Ishikawa (cell line): ENCODE measurements around the gene EEFSEC.

Experiments
- CEBPB ChIP-seq: IDR thresholded peaks from 2 replicates; pipeline ENCODE4 v1.6.1; 2012
- CREB1 ChIP-seq: IDR thresholded peaks from 2 replicates; pipeline ENCODE4 v1.6.1; 2012; ENCODE audit warnings: low read depth
- EGR1 ChIP-seq: IDR thresholded peaks from 2 replicates; pipeline ENCODE4 v1.6.1; 2012
- EP300 ChIP-seq: IDR thresholded peaks from 2 replicates; pipeline ENCODE4 v1.6.1; 2012; ENCODE audit warnings: borderline replicate concordance
- FOXM1 ChIP-seq: IDR thresholded peaks from 2 replicates; pipeline ENCODE4 v1.6.1; 2012; ENCODE audit warnings: low read depth, borderline replicate concordance
- NFIC ChIP-seq: IDR thresholded peaks from 2 replicates; pipeline ENCODE4 v1.6.1; 2012
- RAD21 ChIP-seq: IDR thresholded peaks from 2 replicates; pipeline ENCODE4 v1.6.1; 2012; ENCODE audit warnings: low read depth
- TAF1 ChIP-seq: IDR thresholded peaks from 2 replicates; pipeline ENCODE4 v1.6.1; 2012; ENCODE audit warnings: low read depth, mild to moderate bottlenecking
- TCF12 ChIP-seq: IDR thresholded peaks from 2 replicates; pipeline ENCODE4 v1.6.1; 2012; ENCODE audit warnings: low read depth
- TEAD4 ChIP-seq: IDR thresholded peaks from 2 replicates; pipeline ENCODE4 v1.6.1; 2012
- USF1 ChIP-seq: IDR thresholded peaks from 2 replicates; pipeline ENCODE4 v1.6.1; 2012
- YY1 ChIP-seq: IDR thresholded peaks from 2 replicates; pipeline ENCODE4 v1.6.1; 2012; ENCODE audit warnings: low read depth
- ZBTB7A ChIP-seq: IDR thresholded peaks from 2 replicates; pipeline ENCODE4 v1.6.1; 2012; ENCODE audit warnings: low read depth
- TF ChIP-seq, protein P1 (sequence below): IDR thresholded peaks from 2 replicates; pipeline ENCODE4 v1.6.1; 2012
- TF ChIP-seq, protein P2 (sequence below): IDR thresholded peaks from 2 replicates; pipeline ENCODE4 v1.6.1; 2012; ENCODE audit warnings: low read depth, mild to moderate bottlenecking

Gene EEFSEC

GRCh38 chr3:128413003-128413370 is 259.7 kb downstream of the EEFSEC start:
- no peak for TF ChIP-seq RAD21
- no peak for TF ChIP-seq EGR1
- no peak for TF ChIP-seq CREB1

DNA sequence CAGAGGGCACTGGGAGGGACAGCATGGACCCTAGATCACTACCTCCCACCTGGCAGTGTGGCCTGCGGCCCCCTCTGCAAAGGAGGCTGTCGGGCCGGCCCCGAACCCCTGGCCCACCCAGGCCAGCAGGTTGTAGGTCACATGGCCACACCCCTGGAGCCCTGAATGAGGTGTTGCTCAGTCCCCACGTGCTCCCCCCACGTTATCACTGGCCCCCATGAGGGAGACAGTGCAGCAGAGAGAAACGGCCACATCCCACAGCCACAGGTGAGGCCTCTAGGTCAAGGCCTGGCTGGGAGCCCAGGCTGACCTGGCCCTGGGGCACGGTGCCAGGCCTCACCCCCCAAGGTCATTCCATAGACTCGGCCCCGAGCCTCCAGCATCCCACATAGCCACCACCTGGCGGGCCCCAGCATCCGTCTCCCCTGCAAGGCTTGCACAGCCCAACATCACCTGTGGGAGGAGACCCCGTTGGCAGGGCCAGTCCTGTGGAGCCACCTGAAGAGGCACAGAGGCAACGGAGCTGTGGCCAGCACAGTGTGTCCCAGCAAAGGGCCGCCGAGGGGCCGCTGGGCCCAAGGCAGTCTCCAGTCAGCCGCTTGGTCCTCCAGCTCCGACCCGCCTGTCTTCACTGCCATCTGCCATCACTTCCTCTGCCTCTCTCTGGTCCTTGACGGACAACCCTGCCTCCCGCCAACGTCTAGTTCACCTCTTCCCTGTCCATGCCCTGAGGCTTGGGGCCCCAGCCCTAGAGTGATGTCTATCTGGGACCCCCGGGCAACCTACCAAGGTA is 260.3 kb downstream of the EEFSEC start:
- TF ChIP-seq EGR1: no peak
- TF ChIP-seq NFIC: peak; percentile 49

GRCh38 chr3:128415200-128415772 is 262.0 kb downstream of the EEFSEC start:
- TF ChIP-seq ZBTB7A (no peak), USF1 (no peak), YY1 (no peak), TCF12 (no peak)

GRCh38 chr3:128415773-128416577 is 262.7 kb downstream of the EEFSEC start:
- TF ChIP-seq EP300 (no peak), CEBPB (no peak), USF1 (no peak), YY1 (no peak), EGR1 (no peak), TEAD4 (no peak), RAD21 (no peak)
- TF ChIP-seq, protein P1, sequence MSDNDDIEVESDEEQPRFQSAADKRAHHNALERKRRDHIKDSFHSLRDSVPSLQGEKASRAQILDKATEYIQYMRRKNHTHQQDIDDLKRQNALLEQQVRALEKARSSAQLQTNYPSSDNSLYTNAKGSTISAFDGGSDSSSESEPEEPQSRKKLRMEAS: no peak
- TF ChIP-seq, protein P2, sequence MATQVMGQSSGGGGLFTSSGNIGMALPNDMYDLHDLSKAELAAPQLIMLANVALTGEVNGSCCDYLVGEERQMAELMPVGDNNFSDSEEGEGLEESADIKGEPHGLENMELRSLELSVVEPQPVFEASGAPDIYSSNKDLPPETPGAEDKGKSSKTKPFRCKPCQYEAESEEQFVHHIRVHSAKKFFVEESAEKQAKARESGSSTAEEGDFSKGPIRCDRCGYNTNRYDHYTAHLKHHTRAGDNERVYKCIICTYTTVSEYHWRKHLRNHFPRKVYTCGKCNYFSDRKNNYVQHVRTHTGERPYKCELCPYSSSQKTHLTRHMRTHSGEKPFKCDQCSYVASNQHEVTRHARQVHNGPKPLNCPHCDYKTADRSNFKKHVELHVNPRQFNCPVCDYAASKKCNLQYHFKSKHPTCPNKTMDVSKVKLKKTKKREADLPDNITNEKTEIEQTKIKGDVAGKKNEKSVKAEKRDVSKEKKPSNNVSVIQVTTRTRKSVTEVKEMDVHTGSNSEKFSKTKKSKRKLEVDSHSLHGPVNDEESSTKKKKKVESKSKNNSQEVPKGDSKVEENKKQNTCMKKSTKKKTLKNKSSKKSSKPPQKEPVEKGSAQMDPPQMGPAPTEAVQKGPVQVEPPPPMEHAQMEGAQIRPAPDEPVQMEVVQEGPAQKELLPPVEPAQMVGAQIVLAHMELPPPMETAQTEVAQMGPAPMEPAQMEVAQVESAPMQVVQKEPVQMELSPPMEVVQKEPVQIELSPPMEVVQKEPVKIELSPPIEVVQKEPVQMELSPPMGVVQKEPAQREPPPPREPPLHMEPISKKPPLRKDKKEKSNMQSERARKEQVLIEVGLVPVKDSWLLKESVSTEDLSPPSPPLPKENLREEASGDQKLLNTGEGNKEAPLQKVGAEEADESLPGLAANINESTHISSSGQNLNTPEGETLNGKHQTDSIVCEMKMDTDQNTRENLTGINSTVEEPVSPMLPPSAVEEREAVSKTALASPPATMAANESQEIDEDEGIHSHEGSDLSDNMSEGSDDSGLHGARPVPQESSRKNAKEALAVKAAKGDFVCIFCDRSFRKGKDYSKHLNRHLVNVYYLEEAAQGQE: no peak

- no peak for TF ChIP-seq CREB1
- TF ChIP-seq CEBPB: peak; percentile 84
- TF ChIP-seq YY1: no peak; the same call in 1 of the 2 replicates
- peak; percentile 36; the same call in 1 of the 2 replicates for TF ChIP-seq RAD21
- peak; percentile 72 for TF ChIP-seq TCF12
- TF ChIP-seq USF1: no peak
- TF ChIP-seq, protein P1: peak; percentile 52
- TF ChIP-seq TEAD4: peak; percentile 62
- TF ChIP-seq EGR1: no peak
- TF ChIP-seq ZBTB7A: peak; percentile 84
- TF ChIP-seq EP300: 0 out of 2 replicates have a peak, but pooled peaks have one; percentile 62
- no peak for TF ChIP-seq TAF1
- TF ChIP-seq, protein P2: no peak
- peak; percentile 65; the same call in 1 of the 2 replicates for TF ChIP-seq NFIC
- TF ChIP-seq FOXM1: no peak
Observed at GRCh38 chr3:128416578-128417211, 263.4 kb downstream of the EEFSEC start.
